ENCODE measurements around the gene NPIPA2. TPM values are rescaled to one million over a fixed set of nuclear protein-coding genes. Genes with fewer than 3 reads are reported as not detected.
"Not testable (repeated sequence)": the region's sequence is repeated elsewhere in the genome, so short reads cannot be mapped to it uniquely, and the experiment has no call there.

The NPIPA2 gene
- polyA plus RNA-seq (ENCODE audit: insufficient read length in 4 of 4): 10 to 100 TPM in 1 of 4 donors, 1 to 10 TPM in 1, not detected in 2; 4.1 to 11.6 TPM

- not testable (repeated sequence) for DNase-seq (ENCODE audit: low read depth in 4 of 4, low spot score in 3 of 4)
Measured at GRCh38 chr16:14742273-14743128, at the start of gene NPIPA2. Gene NPIPA2, plus strand, starts transcription at chr16:14742533. Its CDS starts 5,533 bp downstream, at chr16:14748066.

- DNase-seq (ENCODE audit: low read depth in 4 of 4, low spot score in 3 of 4): not testable (repeated sequence)
Measured at GRCh38 chr16:14694129-14694528, 48.2 kb upstream of the NPIPA2 start, which contains the start of gene PLA2G10. Gene PLA2G10, minus strand, starts transcription at chr16:14694308. Its CDS starts 79 bp downstream, at chr16:14694229.

- DNase-seq (ENCODE audit: low read depth in 4 of 4, low spot score in 3 of 4): not testable (repeated sequence)
Measured at GRCh38 chr16:14701859-14702258, 40.5 kb upstream of the NPIPA2 start.

GRCh38 chr16:14702672-14703071 lies 39.7 kb upstream of the NPIPA2 start:
- not testable (repeated sequence) for DNase-seq (ENCODE audit: low read depth in 4 of 4, low spot score in 3 of 4)

- not testable (repeated sequence) for DNase-seq (ENCODE audit: low read depth in 4 of 4, low spot score in 3 of 4)
Measured at GRCh38 chr16:14703156-14704011, 38.9 kb upstream of the NPIPA2 start, which contains the start of gene NPIPA3. Gene NPIPA3, plus strand, starts transcription at chr16:14703411. Its CDS starts 5,533 bp downstream, at chr16:14708944.

- DNase-seq (ENCODE audit: low read depth in 4 of 4, low spot score in 3 of 4): not testable (repeated sequence)
Measured at GRCh38 chr16:14733233-14733632, 9.1 kb upstream of the NPIPA2 start.

- DNase-seq (ENCODE audit: low read depth in 4 of 4, low spot score in 3 of 4): not testable (repeated sequence)
Measured at GRCh38 chr16:14740832-14741385, 1.4 kb upstream of the NPIPA2 start.

GRCh38 chr16:14741794-14742193 lies 539 bp upstream of the NPIPA2 start:
- DNase-seq (ENCODE audit: low read depth in 4 of 4, low spot score in 3 of 4): not testable (repeated sequence)

GRCh38 chr16:14773654-14774053 lies 31.3 kb downstream of the NPIPA2 start:
- not testable (repeated sequence) for DNase-seq (ENCODE audit: low read depth in 4 of 4, low spot score in 3 of 4)

GRCh38 chr16:14775624-14776023 lies 33.3 kb downstream of the NPIPA2 start:
- not testable (repeated sequence) for DNase-seq (ENCODE audit: low read depth in 4 of 4, low spot score in 3 of 4)

GRCh38 chr16:14776763-14777162 lies 34.4 kb downstream of the NPIPA2 start:
- DNase-seq (ENCODE audit: low read depth in 4 of 4, low spot score in 3 of 4): not testable (repeated sequence)

GRCh38 chr16:14779368-14779877 lies 37.1 kb downstream of the NPIPA2 start:
- not testable (repeated sequence) for DNase-seq (ENCODE audit: low read depth in 4 of 4, low spot score in 3 of 4)

GRCh38 chr16:14786180-14786579 lies 43.8 kb downstream of the NPIPA2 start:
- DNase-seq (ENCODE audit: low read depth in 4 of 4, low spot score in 3 of 4): not testable (repeated sequence)

GRCh38 chr16:14789577-14789976 lies 47.2 kb downstream of the NPIPA2 start:
- not testable (repeated sequence) for DNase-seq (ENCODE audit: low read depth in 4 of 4, low spot score in 3 of 4)

GRCh38 chr16:14790320-14790956 lies 48.1 kb downstream of the NPIPA2 start:
- DNase-seq (ENCODE audit: low read depth in 4 of 4, low spot score in 3 of 4): not testable (repeated sequence)

GRCh38 chr16:14792914-14793313 lies 50.6 kb downstream of the NPIPA2 start:
- DNase-seq (ENCODE audit: low read depth in 4 of 4, low spot score in 3 of 4): not testable (repeated sequence)

GRCh38 chr16:14797558-14797957 lies 55.2 kb downstream of the NPIPA2 start:
- not testable (repeated sequence) for DNase-seq (ENCODE audit: low read depth in 4 of 4, low spot score in 3 of 4)

GRCh38 chr16:14803577-14803976 lies 61.2 kb downstream of the NPIPA2 start:
- DNase-seq (ENCODE audit: low read depth in 4 of 4, low spot score in 3 of 4): not testable (repeated sequence)

GRCh38 chr16:14807184-14807678 lies 64.9 kb downstream of the NPIPA2 start:
- DNase-seq (ENCODE audit: low read depth in 4 of 4, low spot score in 3 of 4): not testable (repeated sequence)

All from left renal pelvis (tissue), 4 donors.